A549 treated with Mapracorat at 1 μM for 4 hours (cell line): ENCODE results near the gene CSNK1G2. TPM values are rescaled to one million over a fixed set of nuclear protein-coding genes. Genes with fewer than 3 reads are reported as not detected.

Experiments
- total RNA-seq: library from RNA; stranded (reverse); fragments of 200-300 nt; extraction: Qiagen RNA extraction; gene quantifications from 5 replicates; pipeline ENCODE4 v1.2.3, GENCODE V29; 2022

Gene CSNK1G2
- 37.4 to 53.6 TPM (median 52.0 TPM) in 5 replicates for total RNA-seq

GRCh38 chr19:1941146-1942077 lies at the start of gene CSNK1G2:
Gene CSNK1G2 (plus strand): TSS chr19:1941172. CDS start chr19:1969773, 28,601 bp downstream.

DNA sequence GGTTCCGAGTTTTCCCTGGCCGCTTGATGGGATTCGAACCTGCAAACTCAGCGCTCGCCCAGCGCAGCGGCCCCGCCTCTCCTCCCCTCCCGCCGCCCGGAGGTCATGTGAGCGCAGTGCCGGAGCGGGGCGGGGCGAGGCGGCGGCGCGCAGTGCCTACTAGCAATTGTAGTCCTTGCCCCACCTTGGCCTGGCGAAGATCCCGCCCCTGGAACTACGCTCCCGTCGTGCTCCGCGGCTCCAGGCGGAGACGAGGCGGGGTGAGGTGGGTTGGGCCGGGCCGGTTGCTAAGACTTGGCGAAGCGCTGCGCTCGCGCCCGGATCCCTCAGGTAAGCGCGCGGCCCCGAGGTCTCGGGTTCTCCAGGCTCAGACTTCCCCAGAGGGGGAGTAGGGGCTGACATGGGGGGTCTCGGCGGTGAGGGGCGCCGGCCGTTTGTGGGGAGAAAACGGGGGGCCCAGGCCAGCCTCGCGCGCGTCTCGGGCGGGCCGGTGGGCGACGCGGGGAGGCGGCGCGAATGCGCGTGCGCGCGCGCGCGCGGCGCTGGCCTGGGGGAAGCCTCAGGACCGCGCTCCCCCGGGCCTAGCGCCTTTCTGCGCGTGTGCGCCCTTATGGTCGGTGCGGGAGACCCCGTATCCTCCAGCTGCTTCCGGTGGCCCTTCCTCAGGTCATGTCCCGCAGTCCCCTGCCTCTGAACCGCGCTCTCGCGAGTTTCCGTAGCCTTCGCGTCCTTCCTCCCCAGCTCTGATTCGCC lies 35.7 kb upstream of the CSNK1G2 start, which contains the start of the genes ADAT3 and SCAMP4:
TSS of gene ADAT3 (plus strand) at position 290 of the 753 bp plus-strand sequence. CDS start 6,649 bp downstream, outside the sequence.
TSS of gene SCAMP4 (plus strand) at position 290 of the 753 bp plus-strand sequence. CDS start 9,621 bp downstream, outside the sequence.

GRCh38 chr19:2015608-2015950 lies 74.6 kb downstream of the CSNK1G2 start, which contains the start of gene BTBD2:
Gene BTBD2 (minus strand): TSS chr19:2015714. CDS start chr19:2015703, 11 bp downstream.

Other genes with a start within 250 kb of the CSNK1G2 start
- gene ONECUT3, start 187.7 kb upstream of the CSNK1G2 start, total RNA-seq, result not detected in 5 replicates
- gene ATP8B3, start 128.9 kb upstream of the CSNK1G2 start, total RNA-seq, result 2.3 to 3.4 TPM (median 3.1 TPM) in 5 replicates
- gene REXO1, start 92.7 kb upstream of the CSNK1G2 start, total RNA-seq, result 16.2 to 22.4 TPM (median 19.6 TPM) in 5 replicates
- gene KLF16, start 77.6 kb upstream of the CSNK1G2 start, total RNA-seq, result 15.3 to 31.0 TPM (median 28.4 TPM) in 5 replicates
- 18.7 to 38.9 TPM (median 37.7 TPM) in 5 replicates for gene ABHD17A, start 55.7 kb upstream of the CSNK1G2 start, total RNA-seq
- 2.4 to 6.7 TPM (median 5.2 TPM) in 5 replicates for gene ADAT3, start 35.8 kb upstream of the CSNK1G2 start, total RNA-seq
- 46.8 to 62.0 TPM (median 49.1 TPM) in 5 replicates for gene SCAMP4, start 35.8 kb upstream of the CSNK1G2 start, total RNA-seq
- 31.4 to 46.2 TPM (median 43.0 TPM) in 5 replicates for gene BTBD2, start 74.5 kb downstream of the CSNK1G2 start, total RNA-seq
- gene MKNK2, start 110.1 kb downstream of the CSNK1G2 start, total RNA-seq, result 44.0 to 82.2 TPM (median 69.2 TPM) in 5 replicates
- gene MOB3A, start 155.2 kb downstream of the CSNK1G2 start, total RNA-seq, result 12.3 to 13.7 TPM (median 13.2 TPM) in 5 replicates
- 0.32 to 1.0 TPM (median 0.87 TPM) in 5 replicates for gene IZUMO4, start 155.7 kb downstream of the CSNK1G2 start, total RNA-seq
- gene AP3D1, start 210.4 kb downstream of the CSNK1G2 start, total RNA-seq, result 63.7 to 80.4 TPM (median 76.8 TPM) in 5 replicates
- gene DOT1L, start 222.8 kb downstream of the CSNK1G2 start, total RNA-seq, result 10.7 to 18.7 TPM (median 18.0 TPM) in 5 replicates